Measurements from ENCODE around the gene TF.

TF gene

GRCh38 chr3:133804896-133805295 is 58.7 kb downstream of the TF start:
- no peak for DNase-seq (ENCODE audit: extremely low read depth in 1 of 2, low read depth in 1 of 2)

DNA sequence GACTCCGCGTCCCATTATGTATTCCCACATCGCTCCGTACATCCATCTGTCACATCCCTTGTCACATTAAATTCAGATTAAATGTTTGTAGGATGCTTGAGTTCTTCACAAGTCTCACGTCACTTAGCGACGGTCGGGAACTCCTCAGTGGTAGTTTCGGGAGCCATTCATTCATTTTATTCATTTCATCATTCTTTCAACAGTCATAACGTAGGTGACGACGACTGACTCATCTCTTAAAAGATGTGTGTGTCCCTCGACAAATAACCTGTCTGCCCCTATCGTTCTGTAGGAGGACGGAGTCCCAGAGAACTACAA is 59.1 kb downstream of the TF start:
- no peak for DNase-seq (ENCODE audit: extremely low read depth in 1 of 2, low read depth in 1 of 2)

- peak; percentile 92 for DNase-seq (ENCODE audit: extremely low read depth in 1 of 2, low read depth in 1 of 2)
Observed at GRCh38 chr3:133805702-133806475, 59.7 kb downstream of the TF start, which contains the start of gene SRPRB. TSS of gene SRPRB (plus strand) at chr3:133805815. CDS start at chr3:133805849, 34 bp downstream.

GRCh38 chr3:133812872-133813271 is 66.7 kb downstream of the TF start:
- DNase-seq (ENCODE audit: extremely low read depth in 1 of 2, low read depth in 1 of 2): no peak

GRCh38 chr3:133815386-133815785 is 69.2 kb downstream of the TF start:
- no peak for DNase-seq (ENCODE audit: extremely low read depth in 1 of 2, low read depth in 1 of 2)

DNA sequence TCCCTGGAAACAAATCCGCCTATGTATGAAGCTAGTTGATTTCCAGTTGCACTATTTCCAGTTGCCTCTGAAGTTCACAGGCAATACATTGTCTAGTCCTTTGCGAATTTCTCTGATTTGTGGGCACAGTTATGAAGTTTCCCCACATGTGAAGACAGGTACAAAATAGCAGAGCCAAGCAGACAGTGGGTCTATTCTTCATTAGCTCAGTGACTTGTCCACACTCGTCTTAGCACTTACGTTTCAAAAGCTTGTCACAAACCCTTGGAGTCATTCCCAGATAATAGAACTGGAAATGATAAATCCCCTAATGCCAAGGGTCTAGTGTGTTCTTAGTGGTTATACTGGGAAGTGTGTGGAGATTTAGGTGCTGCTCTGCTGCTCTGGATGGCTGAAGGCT is 73.9 kb downstream of the TF start:
- DNase-seq (ENCODE audit: extremely low read depth in 1 of 2, low read depth in 1 of 2): no peak

GRCh38 chr3:133820889-133821675 is 74.9 kb downstream of the TF start:
- no peak for DNase-seq (ENCODE audit: extremely low read depth in 1 of 2, low read depth in 1 of 2)

DNA sequence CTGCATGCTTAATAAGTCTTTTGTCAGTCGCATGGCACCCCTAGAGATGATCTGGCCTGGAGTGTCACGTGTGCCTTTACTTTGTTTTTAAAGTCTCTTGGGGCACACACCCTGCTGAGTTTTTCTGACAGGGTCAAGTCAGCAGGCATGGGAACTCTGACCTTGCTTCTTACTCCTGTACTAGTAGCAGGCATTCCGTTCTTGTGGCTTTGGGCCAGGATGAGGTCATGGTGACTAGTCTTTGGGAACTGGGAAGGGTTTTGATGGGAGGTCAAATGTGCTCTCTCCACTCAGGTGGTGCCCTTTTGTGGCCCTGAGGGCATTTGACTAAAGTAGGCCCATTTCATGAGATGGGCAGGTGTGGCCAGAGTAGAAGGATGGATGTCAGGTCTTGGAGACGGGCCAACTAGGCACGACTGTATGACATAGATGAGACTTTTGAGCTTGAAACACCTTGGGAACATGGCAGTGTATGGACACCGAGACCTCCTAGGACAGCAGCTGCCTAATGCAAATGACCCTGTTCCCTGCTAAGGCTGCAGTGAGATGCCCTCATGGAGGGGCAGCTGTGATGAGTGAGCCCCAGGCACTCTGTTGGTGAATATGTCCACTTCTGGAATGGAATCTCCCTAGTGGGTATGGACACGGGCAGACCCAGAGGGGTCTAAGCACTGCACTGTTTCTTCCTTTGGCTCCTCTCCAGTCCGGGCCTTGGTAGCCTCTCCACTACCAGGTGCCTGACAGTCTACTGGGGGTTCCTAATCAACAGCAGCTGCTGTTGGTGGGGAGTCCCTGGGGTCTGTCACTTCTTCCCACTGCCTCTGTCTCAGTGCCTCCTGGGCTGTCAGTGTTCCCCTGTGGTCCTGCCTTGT is 75.8 kb downstream of the TF start:
- no peak for DNase-seq (ENCODE audit: extremely low read depth in 1 of 2, low read depth in 1 of 2)

GRCh38 chr3:133824961-133825485 is 78.8 kb downstream of the TF start:
- no peak for DNase-seq (ENCODE audit: extremely low read depth in 1 of 2, low read depth in 1 of 2)

GRCh38 chr3:133825969-133826727 is 80.0 kb downstream of the TF start:
- DNase-seq (ENCODE audit: extremely low read depth in 1 of 2, low read depth in 1 of 2): no peak

GRCh38 chr3:133827136-133827535 is 80.9 kb downstream of the TF start:
- DNase-seq (ENCODE audit: extremely low read depth in 1 of 2, low read depth in 1 of 2): no peak

- no peak for DNase-seq (ENCODE audit: extremely low read depth in 1 of 2, low read depth in 1 of 2)
Observed at GRCh38 chr3:133827684-133828083, 81.5 kb downstream of the TF start.

GRCh38 chr3:133828576-133829309 is 82.5 kb downstream of the TF start:
- DNase-seq (ENCODE audit: extremely low read depth in 1 of 2, low read depth in 1 of 2): no peak

DNA sequence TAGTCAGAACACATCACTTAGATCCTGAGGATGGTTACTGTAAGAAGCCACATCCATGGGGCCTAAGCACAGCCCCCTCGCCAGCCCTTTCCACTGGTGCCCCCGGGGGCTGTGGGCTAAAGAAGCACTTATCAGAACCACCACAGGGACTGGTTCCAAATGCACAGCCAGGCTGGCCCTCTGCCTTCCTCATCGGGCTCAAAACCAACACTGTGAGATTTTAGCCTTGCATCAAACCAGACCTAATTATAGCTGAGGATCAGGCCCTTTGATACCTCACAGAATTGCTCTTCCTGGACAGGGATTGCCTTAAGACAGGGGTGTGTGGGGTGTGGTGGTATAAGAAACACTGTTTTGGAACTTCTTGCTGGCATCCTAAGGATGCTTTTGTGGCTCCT is 83.1 kb downstream of the TF start:
- no peak for DNase-seq (ENCODE audit: extremely low read depth in 1 of 2, low read depth in 1 of 2)

DNA sequence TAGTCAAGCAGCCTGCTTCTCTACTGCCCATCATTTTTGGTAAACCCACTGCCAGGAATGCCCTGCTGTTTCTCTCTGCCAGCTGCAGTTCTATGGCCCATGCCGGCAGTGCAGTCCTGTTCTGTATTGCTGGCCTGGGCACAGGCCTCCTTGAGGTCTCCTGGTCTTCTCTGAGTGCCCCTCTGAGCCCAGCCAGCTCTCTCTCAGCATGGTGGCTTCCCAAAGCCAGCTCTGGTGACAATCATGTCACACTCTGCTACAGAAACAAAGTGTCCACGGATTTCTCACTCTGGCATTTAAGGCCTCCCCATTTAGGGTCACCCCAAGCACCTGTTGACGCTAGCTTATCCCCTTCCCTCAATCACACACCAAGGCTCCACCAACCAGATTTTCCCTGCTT is 83.9 kb downstream of the TF start:
- DNase-seq (ENCODE audit: extremely low read depth in 1 of 2, low read depth in 1 of 2): no peak

DNA sequence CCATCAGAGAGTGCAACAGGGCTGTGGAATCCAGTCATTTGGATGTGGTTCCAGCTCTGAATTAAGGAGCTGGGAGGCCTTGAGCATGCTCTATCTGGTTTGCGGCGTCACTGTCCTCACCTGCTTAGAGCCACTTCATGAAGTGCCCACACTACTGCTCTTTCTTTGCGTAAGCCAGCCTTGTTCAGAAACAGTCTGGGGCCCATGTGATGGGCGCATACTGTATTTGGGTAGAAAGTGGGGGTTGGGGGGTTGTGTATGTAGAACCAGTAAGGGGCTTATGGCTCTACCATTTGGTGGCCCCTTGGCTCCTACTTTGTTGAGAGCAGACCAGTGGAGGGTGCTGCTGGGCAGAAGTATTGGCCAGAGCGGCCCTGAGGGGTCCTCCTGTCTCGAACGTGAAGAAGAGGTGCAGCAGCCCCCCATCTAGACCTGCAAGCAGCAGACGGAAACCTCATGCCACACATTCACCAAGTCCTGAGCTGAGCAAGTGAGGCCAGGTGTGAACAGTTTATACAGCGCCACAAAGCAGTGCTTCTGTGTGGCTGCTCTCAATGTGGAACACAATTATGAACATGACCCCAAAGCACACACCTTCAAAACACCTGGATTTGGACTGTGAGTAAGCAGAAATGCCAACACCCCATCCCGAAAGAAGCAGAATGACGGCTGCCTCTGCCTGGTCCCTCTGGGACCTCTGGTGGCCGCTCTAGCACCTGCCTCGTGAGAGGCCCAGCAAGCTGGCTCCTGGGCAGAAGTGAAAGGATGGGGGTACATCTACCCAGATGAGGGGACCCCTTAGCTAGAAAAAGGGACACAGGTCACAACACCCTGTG is 86.0 kb downstream of the TF start:
- no peak for DNase-seq (ENCODE audit: extremely low read depth in 1 of 2, low read depth in 1 of 2)

DNA sequence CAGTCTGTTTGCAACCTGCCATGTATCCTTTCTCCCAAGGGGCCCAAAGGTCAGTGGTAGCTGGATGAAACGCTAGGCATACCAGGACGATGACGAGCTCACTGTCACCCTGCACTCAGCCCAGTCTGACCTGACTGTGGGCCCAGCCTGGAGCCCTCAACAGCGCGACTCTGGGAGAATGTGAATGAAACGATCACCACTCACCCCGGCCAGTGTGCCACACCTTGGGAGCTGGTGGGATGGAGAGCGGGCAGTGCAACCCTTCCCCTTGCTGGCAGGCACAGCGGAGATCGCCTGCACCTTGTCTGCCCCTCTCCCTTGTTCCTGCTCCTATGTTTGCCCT is 86.6 kb downstream of the TF start:
- DNase-seq (ENCODE audit: extremely low read depth in 1 of 2, low read depth in 1 of 2): no peak

DNA sequence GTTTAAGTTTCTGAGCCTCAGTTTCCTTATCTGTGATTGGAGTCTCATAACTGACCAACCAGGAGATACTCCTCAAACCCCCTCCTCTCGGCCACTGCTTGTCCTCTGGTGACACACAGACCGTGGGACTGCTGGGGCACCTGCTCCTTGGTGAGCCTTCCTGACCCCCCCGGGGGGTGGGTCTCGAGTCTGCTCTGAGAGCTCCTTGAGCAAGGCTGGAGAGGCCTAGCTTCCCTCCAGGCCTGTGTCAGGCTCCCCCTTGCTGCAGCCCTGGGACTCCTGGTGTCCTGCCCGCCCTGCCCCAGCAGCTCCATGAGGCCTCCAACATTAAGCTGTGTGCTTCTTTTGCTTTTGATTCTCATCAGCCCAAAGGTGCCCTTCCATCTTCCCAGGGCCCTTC is 87.1 kb downstream of the TF start:
- no peak for DNase-seq (ENCODE audit: extremely low read depth in 1 of 2, low read depth in 1 of 2)
